ENCODE results near the gene PLCB1.

DNA sequence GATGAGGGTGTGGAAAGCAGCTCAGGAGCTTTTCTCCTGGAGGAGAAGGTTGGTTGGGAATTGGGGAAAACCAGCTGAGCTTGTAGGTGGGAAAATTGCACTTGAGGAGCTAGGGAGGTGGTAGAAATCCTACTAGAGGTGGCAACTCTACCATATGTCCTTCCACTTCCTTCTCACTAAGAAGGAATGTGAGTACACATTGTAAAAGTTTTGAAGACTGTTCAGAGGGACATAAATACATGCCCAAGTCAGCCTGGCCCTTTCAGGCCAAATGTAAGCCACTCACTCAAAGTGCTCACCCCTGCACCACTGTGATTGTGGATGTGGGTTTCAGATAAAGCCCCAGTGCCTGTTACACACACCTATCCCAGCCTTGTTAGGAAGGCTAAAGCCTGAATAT lies 646.3 kb downstream of the PLCB1 start:
- TF ChIP-seq GATA2 (IDR thresholded peaks at IDR 0.05; ENCODE audit: low read depth, low read length): no peak
- no peak for TF ChIP-seq GATA3 (IDR thresholded peaks at IDR 0.05; ENCODE audit: low read depth, low read length)
